Activated CD8-positive, alpha-beta memory T cell treated with anti-CD3 and anti-CD28 coated beads, Interleukin-2, amount 50 U/mL, for 1 hour (primary cell): ENCODE measurements around the gene HCRTR1.

Source experiments
- DNase-seq: peaks from one replicate; pipeline ENCODE4 v3.0.0-alpha.2; 2020; ENCODE audit errors: extremely low read depth

Gene HCRTR1

DNA sequence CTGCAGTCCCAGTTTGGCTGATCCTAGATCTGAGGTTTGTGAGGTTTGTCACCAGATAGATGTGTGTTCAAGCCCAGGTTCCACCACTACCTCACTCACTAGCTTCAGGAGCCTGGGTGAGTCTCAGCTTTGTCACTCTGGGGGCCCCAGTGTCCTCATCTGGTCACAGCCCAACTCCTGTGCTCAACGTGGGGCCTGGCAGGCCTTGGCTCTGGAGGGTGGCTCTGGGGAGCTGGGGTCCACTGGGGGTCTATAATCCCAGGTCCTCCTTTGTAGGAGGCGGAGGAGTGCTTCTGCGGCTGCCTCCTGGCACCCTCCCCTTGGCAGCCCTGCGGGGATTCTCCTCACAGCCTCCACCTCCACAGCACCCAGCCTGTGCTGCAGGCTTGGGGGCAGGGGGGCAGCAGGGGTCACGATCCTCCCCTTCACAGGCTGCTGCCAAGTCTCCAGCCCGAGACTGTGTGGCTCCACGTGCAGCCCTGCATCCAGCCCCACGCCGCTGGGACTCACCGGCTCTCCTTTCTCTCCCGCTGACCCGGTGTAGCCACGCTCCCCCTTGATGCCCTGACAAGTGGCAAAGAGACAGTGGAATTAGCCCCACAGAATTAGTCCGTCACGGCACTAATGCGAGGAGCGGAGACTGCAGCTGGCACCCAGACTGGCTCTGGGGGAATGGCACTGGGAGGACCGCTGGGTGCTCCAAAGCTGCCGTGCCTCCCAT lies 49.7 kb downstream of the HCRTR1 start:
- DNase-seq, result no peak

- DNase-seq, result no peak
These were observed 50.9 kb downstream of the HCRTR1 start for GRCh38 chr1:31668303-31668883.

- no peak for DNase-seq
These were observed 51.9 kb downstream of the HCRTR1 start for GRCh38 chr1:31669433-31669785.

DNA sequence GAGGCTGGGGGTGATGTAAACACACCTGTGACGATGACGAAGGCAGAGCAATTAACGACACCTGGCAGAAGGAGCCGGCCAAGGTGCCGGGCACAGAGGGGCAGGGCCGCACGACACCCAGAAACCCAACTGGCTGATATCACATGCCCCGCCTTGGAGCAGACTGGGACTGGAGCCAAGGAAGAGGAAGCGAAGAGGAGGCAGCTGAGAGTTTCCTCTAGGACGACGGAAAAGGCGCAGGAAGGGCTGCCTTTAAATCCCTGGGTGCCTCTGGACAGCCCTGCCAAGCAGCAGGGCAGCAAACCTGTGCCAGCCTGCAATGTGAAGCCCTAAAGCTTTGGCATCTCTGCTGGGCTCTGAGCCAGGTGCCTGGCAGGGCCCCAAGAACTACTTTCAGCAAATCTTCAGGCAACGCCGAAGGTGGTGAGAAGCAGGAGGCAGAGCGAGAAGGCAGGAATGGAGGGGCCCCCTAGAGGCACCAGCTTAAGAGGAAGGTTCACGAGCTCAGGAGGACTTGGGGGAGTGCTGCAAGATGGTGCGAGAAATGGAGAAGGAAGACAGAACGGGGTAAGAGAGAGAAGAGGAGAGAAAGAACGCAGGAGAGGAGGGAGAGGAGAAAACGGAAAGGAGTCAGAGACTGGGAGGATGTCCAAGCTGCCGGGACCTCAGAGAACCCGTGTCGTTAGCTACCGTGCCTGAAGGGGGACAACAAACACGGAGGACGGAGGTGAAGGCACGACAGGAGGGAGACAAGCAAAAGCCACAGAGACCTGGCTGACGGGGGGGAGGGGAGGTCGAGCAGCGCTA lies 52.5 kb downstream of the HCRTR1 start:
- DNase-seq, result no peak

DNA sequence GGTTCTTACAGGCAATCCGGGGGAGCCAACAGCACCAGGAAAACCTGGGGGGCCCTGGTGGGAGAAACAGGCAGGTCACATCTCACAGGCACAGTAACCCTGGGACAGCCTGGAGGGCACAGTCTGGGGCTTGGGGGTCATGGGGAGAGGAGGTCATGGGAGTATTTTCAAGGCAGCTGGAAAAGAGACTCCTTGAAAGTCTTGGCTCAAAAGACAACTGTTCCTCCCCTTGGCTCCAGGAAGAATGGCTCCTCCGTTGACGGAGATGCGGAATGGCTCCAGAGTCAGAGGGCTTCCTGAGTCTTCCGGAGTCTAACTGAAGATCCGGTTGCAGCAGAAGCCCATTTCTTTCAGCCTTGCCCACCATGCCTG lies 53.1 kb downstream of the HCRTR1 start:
- DNase-seq, result no peak

DNA sequence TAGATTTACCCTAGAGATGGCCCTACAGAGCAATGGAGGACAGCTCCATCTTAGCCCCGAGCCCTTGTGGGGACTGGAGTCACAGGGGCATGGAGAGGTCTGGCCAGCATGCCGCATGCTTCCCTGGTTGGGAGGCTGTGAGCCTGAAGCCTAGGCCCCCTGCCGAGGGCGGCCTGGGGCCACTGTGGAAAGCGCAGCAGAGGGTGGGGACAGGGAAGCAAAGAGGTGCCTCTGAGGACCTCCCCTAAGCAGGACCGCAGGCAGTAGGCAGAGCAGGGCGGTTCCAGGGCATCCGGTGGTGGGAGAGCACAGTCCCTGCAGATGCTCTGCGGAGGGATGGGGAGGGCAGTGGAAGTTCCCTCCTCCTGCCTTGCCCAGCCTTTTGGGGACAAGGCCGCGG lies 53.7 kb downstream of the HCRTR1 start:
- DNase-seq, result no peak

DNA sequence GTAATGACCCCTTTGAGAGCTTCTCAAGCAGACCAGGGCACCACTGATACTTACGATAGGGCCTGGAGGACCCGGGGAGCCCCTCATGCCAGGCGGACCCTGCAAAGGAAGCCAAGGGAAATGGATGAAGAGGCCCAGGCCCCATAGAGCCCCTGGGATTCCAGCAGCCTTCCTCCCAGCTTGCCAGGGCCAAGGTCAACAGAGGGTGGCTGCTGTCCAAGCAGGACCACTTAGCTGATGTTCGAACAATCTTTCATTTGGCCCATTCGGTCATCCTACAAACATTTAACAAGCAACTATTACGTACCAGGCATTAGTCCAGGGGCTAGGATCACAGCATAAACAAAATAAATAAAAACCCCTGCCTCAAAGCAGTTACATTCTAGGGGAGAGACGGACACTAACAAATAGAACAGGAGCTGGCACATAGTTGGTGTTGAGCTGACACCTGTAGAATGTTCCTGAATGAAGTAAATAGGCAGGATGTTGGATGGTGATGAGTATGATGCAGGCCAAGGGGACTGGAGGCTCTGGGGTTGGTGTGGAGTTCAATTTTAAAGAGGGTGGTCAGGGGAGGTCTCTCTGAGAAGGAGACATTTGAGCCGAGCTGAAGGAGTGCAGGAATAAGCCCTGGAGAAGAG lies 54.2 kb downstream of the HCRTR1 start:
- no peak for DNase-seq

- no peak for DNase-seq
These were observed 55.5 kb downstream of the HCRTR1 start for GRCh38 chr1:31672986-31673385.

DNA sequence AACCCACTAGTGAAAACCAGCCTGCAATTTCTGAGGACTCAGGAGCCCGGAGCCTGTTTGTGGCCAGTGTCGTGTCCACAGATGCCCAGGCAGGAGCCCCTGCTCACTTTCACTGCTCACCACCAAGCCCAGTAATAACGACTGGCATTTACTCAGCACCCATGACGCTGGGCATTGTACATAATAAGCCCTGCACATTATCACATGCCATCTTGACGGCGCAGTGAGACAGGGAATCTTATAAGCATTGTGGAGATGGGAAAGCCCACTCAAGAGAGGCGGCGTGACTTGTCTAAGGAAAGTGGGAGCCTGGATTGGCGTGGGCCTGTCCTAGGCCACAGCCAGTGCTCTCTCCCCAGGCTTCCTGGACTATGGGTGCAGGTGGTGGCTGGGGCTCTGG lies 55.9 kb downstream of the HCRTR1 start:
- DNase-seq, result no peak

DNA sequence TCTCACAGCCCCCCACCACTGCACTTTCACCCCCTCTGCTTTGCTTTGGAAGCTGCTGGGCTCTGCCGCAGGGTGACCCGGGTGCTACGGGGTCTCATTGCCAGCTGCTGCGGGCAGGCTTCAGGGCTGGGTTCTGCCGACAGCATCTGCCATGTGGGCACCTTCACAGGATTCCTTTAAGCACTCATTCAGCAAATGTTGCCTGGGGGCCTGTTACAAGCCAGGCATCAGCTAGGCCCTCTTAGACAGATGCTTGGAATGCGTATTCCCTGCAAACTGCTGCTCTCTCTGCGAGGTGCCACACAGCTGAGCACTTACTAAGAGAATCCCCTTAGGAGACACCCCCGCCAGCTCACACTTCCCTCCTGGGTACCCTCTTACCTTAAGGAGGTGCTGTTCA lies 57.1 kb downstream of the HCRTR1 start:
- DNase-seq, result no peak

DNA sequence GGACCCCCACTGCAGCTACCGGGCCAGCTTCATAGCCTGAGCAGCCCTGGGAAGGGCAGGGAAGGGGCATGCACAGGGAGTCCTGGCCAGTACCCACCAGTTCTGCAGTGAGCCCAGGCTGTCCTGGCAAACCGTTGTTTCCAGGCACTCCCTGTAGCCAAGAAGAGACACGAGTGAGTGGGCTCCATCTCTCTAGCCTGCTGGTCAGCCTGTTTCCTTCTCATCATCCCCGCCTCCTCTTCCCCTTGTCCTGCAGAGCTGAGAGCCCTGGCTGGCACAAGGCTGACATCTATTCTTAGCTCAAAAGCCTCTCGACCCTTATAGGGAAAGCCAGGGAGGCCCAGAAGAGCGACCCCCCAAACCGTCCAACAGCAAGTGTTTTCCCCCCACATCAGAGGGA lies 57.7 kb downstream of the HCRTR1 start:
- DNase-seq, result no peak

DNA sequence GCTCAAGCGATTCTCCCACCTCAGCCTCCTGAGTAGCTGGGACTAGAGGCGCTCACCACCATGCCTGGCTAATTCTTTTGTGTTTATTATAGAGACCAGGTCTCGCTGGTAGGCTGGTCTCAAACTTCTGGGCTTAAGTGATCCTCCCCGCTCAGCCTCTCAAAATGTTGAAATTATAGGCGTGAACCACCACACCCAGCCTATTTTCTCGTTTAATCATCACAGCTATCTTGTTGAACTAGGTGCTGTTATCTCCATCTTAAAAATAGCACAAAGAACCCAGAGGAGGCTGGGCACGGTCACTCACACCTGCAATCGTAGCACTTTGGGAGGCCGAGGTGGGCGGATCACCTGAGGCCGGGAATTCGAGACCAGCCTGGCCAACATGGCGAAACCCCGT lies 58.3 kb downstream of the HCRTR1 start:
- no peak for DNase-seq
